Tibial nerve (tissue), 4 donors: Measurements from ENCODE around the gene ZNF285. TPM values are rescaled to one million over a fixed set of nuclear protein-coding genes. Genes with fewer than 3 reads are reported as not detected.
"Not testable (repeated sequence)": the region's sequence is repeated elsewhere in the genome, so short reads cannot be mapped to it uniquely, and the experiment has no call there.

Source experiments
- DNase-seq, 2 donors: peaks; one replicate each; pipeline ENCODE4 v3.0.0-alpha.2; 2019; ENCODE audit warnings: low spot score in 2 of 2
- H3K27ac ChIP-seq, 4 donors: fragments of 200-600 bp; sonication (generic) in 3 of 4; one replicate each; pipeline ENCODE4 v1.5.1; 2017 to 2019; ENCODE audit warnings: mild to moderate bottlenecking in 1 of 4
- H3K27me3 ChIP-seq, 2 donors: fragments of 200-600 bp; sonication (generic) in 1 of 2; one replicate each; pipeline versions ENCODE4 v1.5.1 to v1.6.0; 2017 to 2019
- H3K36me3 ChIP-seq, 3 donors: fragments of 200-600 bp; sonication (generic); one replicate each; pipeline ENCODE4 v1.5.1; 2018 to 2019
- H3K4me1 ChIP-seq, 4 donors: fragments of 200-600 bp; sonication (generic) in 3 of 4; one replicate each; pipeline ENCODE4 v1.5.1; 2017 to 2019
- H3K4me3 ChIP-seq, 4 donors: fragments of 200-600 bp; sonication (generic) in 3 of 4; one replicate each; pipeline ENCODE4 v1.5.1; 2017 to 2019; ENCODE audit warnings: mild to moderate bottlenecking in 1 of 4, moderate library complexity in 1 of 4
- H3K9me3 ChIP-seq, 4 donors: fragments of 200-600 bp; sonication (generic) in 3 of 4; one replicate each; pipeline ENCODE4 v1.5.1; 2017 to 2019
- CTCF ChIP-seq, 5 experiments: fragments of 200-600 bp in 3 of 5; fragments of 450-650 bp in 2 of 5; sonication (generic) in 3 of 5; IDR thresholded peaks; one replicate each; pipeline ENCODE4 v1.5.1; 2016 to 2019; ENCODE audit warnings: antibody characterized with exemption in 5 of 5, mild to moderate bottlenecking in 3 of 5, moderate library complexity in 2 of 5
- EP300 ChIP-seq, 2 donors: sonication (generic); formaldehyde crosslinking; IDR thresholded peaks; one replicate each; pipeline ENCODE4 v1.6.1; 2017; ENCODE audit warnings: antibody characterized with exemption in 2 of 2, mild to moderate bottlenecking in 1 of 2
- POLR2A ChIP-seq, 2 donors: fragments of 450-650 bp; IDR thresholded peaks; one replicate each; pipeline ENCODE4 v1.6.1; 2017; ENCODE audit warnings: antibody characterized with exemption in 2 of 2, mild to moderate bottlenecking in 2 of 2, moderate library complexity in 2 of 2
- WGBS, 2 donors: methylation state at CpG; one replicate each; pipeline ENCODE4 v1.1.5; 2018; 5-methylcytosine and 5-hydroxymethylcytosine counted together
- total RNA-seq, 4 donors: library from RNA; depleted of rRNA; stranded (reverse); fragments of >200 nt; gene quantifications; one replicate each; pipeline ENCODE4 v1.1.0, GENCODE V29; 2016

Gene ZNF285
- total RNA-seq, 4 donors from 2014 or later: 1.9 to 6.1 (median 2.2) TPM

- 80 to 90% methylated on average over 1 of the region's 1 CpG for WGBS, 2 donors
- no peaks in the 10 kb centered on the region for H3K4me1 ChIP-seq
- H3K27me3 ChIP-seq: no peaks in the 10 kb centered on the region
- no peak overlapping the region for H3K4me3 ChIP-seq
- TF ChIP-seq CTCF (IDR thresholded peaks at IDR 0.05) (no peak), POLR2A (IDR thresholded peaks at IDR 0.05) (no peak), EP300 (IDR thresholded peaks at IDR 0.05) (no peak)
- no peak for DNase-seq
- H3K27ac ChIP-seq: no peak overlapping the region
- peaks cover 0 to 82% (median 5%) of the 10 kb centered on the region in 3 donors for H3K36me3 ChIP-seq
- peaks cover 0 to 96% (median 30%) of the 10 kb centered on the region in 4 donors for H3K9me3 ChIP-seq
Observed at GRCh38 chr19:44430956-44431355, 29.5 kb upstream of the ZNF285 start.

DNA sequence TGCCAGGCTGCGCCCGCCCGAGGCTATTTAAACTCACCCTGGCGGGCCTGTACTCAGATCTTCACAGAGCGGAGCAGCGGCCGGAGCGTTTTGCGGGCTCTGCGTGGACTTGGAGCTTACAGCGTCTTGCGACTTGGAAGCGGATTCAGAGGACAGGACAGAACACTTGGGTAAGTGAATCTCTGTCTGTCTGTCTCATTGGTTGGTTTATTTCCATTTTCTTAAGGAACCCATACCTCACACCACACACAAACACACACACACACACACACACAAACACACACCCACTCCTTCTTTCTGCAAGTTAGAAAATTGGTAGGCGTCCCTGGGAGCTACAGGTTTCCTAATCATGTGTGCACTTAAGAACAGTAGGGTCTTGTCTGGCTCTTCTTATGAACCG lies 14.1 kb upstream of the ZNF285 start:
- H3K4me1 ChIP-seq, H3K4me3 ChIP-seq, H3K27me3 ChIP-seq, H3K27ac ChIP-seq, H3K36me3 ChIP-seq, DNase-seq: not testable (repeated sequence)
- peaks cover 0 to 78% (median 9%) of the 10 kb centered on the region in 4 donors for H3K9me3 ChIP-seq
- WGBS, 2 donors: 92 to 95% methylated on average over 7 to 10 of the region's 15 CpGs

DNA sequence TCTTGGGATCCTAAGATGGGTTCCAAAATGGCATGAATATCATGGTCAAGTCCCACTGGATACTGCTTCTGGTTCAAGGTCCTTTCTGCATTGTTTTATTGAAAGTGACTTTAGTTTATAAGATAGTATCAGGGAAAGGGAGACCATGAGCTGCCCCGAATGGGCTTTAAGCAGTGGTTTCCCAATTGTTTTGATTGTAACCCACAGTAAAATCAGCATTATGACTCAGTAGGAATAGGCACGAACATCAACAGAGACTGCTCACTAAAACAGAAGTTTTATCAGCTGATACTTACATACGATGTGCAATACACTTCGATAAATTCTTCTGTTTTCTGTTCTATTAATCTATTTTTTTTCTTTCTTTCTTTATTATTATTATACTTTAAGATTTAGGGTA lies 12.1 kb downstream of the ZNF285 start:
- H3K36me3 ChIP-seq: peaks cover 0 to 80% (median 4%) of the 10 kb centered on the region in 3 donors
- peaks cover 0 to 80% (median 9%) of the 10 kb centered on the region in 4 donors for H3K9me3 ChIP-seq
- not testable (repeated sequence) for DNase-seq, H3K27me3 ChIP-seq, H3K4me1 ChIP-seq, H3K27ac ChIP-seq, H3K4me3 ChIP-seq
- 92 to 94% methylated on average over 4 of the region's 4 CpGs for WGBS, 2 donors

- H3K4me3 ChIP-seq: no peak overlapping the region
- TF ChIP-seq EP300 (IDR thresholded peaks at IDR 0.05): no peak
- TF ChIP-seq POLR2A (IDR thresholded peaks at IDR 0.05): no peak
- no peak for TF ChIP-seq CTCF (IDR thresholded peaks at IDR 0.05)
- no peak for DNase-seq
- H3K9me3 ChIP-seq: peaks cover 0 to 54% (median 2%) of the 10 kb centered on the region in 4 donors
- no peaks in the 10 kb centered on the region for H3K4me1 ChIP-seq
- H3K36me3 ChIP-seq: no peaks in the 10 kb centered on the region
- WGBS, 2 donors: 54 to 56% methylated on average over 2 of the region's 2 CpGs
- H3K27me3 ChIP-seq: no peaks in the 10 kb centered on the region
- H3K27ac ChIP-seq: no peak overlapping the region
Observed at GRCh38 chr19:44374789-44375188, 26.6 kb downstream of the ZNF285 start.

DNA sequence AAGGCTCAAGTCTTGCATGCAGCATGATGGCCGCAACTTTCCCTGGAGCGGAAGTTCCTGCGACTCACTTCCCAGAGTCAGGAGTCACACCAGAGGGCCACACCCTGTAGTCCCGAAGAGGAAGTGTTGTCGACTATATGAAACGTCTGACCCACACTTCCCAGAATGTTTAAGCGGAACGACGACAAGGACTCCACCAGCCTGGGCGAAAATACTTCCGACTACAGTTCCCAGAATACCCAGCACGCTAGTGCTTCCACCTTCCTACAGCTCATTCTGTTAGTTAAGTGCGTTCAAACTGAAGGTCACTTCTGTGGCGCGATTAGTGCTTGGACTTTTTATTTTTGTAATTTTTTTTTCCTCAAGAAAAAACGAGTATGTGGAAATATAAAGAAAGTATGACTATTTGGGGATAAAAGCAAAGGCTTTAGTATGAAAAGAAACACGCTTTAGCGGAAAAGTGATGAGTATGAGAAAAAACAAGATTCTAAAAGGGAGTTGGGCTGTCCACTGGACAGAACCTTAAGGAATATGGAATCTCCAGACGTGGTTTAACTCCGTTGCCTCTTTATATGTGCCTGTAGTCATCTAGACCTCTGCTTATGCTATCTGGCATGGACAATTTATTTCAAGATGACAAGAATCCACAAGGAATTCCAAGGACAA lies 29.5 kb downstream of the ZNF285 start:
- no peaks in the 10 kb centered on the region for H3K36me3 ChIP-seq
- H3K27me3 ChIP-seq: no peaks in the 10 kb centered on the region
- no peak overlapping the region for H3K4me3 ChIP-seq
- TF ChIP-seq EP300 (IDR thresholded peaks at IDR 0.05) (no peak), POLR2A (IDR thresholded peaks at IDR 0.05) (no peak), CTCF (IDR thresholded peaks at IDR 0.05) (no peak)
- H3K9me3 ChIP-seq: peaks cover 0 to 40% (median 2%) of the 10 kb centered on the region in 4 donors
- no peaks in the 10 kb centered on the region for H3K4me1 ChIP-seq
- 63 to 72% methylated on average over 20 of the region's 20 CpGs for WGBS, 2 donors
- no peak for DNase-seq
- no peak overlapping the region for H3K27ac ChIP-seq

DNA sequence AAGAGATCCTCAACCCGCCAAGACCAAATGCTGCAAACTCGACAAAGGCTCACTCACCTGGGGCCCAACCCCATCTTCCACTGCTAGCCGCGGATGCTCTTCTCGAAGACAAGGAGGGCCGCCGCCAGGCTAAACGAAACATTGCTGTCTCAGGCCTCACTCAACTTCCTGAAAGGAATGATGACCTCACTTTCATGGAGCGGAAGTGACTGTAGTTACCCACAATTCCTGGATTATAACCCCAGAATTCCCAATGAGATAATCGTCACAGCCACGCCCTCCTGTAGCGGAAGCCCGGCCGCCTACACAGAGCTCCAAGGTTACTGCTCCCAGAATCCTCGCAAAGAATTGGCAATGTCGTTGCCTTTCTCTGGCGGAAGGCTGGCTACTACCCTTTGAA lies 34.4 kb downstream of the ZNF285 start:
- TF ChIP-seq POLR2A (IDR thresholded peaks at IDR 0.05): no peak
- TF ChIP-seq CTCF (IDR thresholded peaks at IDR 0.05): no peak
- no peak for TF ChIP-seq EP300 (IDR thresholded peaks at IDR 0.05)
- Histone ChIP-seq H3K9me3 (peaks cover 0 to 12% (median 0%) of the 10 kb centered on the region in 4 donors), H3K27me3 (no peaks in the 10 kb centered on the region), H3K4me1 (no peaks in the 10 kb centered on the region), H3K27ac (no peak overlapping the region), H3K36me3 (no peaks in the 10 kb centered on the region), H3K4me3 (no peak overlapping the region)
- no peak for DNase-seq
- 74% methylated on average over 16 to 17 of the region's 17 CpGs for WGBS, 2 donors
